GM18861 (cell line): ENCODE results near the gene CLIC4.
A peak's percentile ranks its signal among the peaks of the same experiment; 100 is the strongest.
"Not testable (repeated sequence)": the region's sequence is repeated elsewhere in the genome, so short reads cannot be mapped to it uniquely, and the experiment has no call there.

Source experiments
- ATAC-seq: cut with Tn5 transposase; IDR thresholded peaks from one replicate; pipeline ENCODE4 v1.9.1; 2021; ENCODE audit not compliant: unreplicated experiment

The CLIC4 gene

DNA sequence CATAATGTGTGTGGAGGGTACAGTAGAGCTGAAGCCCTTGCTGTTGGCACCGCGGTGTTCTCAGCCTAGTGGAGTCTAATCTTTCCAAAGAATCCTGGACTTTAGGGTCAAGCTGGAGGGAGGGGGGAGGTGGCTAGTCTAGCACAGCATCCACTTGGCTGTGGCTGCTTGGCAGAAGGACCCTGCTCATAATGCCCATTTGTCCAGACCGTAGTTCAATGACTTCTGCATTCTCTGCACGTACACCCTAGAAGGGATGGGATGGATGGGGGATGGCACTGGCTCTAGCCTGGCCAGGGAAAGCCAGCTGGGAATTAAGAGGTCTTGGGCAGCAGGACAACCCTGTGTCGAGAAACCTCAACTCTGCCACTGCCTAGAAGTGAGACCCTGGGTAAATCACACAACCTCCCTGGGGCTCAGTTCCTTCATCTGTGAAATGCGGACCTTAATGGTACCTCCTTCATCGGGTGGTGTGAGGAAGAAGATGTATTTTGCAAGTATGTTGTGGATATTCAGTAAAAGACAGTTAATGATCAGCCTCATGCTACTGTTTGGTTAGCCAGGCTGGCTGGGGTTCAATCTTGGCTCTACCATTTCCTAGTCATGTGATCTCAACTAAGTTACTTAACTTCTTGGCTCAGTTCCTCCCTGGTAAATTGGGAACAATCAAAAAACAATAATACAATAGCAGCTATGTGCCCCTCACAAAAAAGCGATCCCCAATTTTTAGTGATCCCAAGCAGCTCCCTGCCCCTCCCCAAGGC lies 27.2 kb upstream of the CLIC4 start:
- no peak for ATAC-seq

DNA sequence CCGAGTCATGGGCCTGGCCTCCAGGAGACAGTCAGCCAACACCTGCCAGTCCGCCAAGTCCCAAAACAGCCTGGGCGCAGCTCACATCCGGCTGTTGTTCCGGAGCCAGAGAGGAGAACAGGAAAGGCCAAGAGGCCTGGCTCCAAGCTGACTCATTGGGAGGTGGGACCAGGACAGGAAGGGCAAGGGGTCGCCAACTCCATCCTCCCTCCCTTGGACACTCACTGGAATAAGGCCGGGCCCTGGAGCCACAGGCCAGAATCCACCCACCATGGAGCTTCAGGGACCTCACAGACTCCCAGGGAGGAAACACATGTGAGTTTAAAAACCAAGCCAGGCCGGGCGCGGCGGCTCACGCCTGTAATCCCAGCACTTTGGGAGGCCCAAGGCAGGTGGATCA lies 25.1 kb upstream of the CLIC4 start:
- ATAC-seq: no peak

DNA sequence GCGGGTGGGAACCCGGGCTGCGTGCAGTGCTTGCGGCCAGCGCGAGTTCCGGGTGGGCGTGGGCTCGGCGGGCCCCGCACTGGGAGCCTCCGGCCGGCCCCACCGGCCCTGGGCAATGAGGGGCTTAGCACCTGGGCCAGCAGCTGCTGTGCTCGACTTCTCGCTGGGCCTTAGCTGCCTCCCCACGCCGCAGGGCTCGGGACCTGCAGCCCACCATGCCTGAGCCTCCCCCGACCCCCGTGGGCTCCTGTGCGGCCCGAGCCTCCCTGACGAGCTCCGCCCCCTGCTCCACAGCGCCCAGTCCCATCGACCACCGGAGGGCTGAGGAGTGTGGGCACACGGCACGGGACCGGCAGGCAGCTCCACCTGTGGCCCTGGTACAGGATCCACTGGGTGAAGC lies 23.7 kb upstream of the CLIC4 start:
- no peak for ATAC-seq

DNA sequence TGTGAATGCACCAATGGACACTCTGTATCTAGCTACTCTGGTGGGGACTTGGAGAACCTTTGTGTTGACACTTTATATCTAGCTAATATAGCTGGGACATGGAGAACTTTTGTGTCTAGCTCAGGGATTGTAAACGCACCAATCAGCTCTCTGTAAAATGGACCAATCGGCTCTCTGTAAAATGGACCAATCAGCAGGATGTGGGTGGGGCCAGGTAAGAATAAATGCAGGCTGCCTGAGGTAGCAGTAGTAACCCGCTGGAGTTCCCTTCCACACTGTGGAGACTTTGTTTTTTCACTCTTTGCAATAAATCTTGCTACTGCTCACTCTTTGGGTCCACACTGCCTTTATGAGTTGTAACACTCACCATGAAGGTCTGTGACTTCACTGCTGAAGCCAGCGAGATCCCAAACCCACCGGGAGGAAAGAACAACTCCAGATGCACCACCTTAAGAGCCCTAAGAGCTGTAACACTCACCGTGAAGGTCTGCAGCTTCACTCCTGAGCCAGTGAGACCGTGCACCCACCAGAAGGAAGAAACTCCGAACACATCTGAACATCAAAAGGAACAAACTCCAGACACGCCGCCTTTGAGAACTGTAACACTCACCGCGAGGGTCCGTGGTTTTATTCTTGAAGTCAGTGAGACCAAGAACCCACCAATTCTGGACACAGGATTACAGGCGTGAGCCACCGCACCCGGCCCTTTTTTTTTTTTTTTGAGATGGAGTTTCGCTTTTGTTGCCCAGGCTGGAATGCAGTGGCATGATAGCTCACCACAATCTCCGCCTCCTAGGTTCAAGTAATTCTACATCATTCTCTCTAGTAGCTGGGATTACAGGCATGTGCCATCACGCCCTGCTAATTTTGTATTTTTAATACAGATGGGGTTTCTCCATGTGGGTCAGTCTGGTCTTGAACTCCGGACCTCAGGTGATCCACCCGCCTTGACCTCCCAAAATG lies 22.9 kb upstream of the CLIC4 start:
- ATAC-seq: not testable (repeated sequence)

- ATAC-seq: no peak
Observed at GRCh38 chr1:24724345-24725208, 20.7 kb upstream of the CLIC4 start.

DNA sequence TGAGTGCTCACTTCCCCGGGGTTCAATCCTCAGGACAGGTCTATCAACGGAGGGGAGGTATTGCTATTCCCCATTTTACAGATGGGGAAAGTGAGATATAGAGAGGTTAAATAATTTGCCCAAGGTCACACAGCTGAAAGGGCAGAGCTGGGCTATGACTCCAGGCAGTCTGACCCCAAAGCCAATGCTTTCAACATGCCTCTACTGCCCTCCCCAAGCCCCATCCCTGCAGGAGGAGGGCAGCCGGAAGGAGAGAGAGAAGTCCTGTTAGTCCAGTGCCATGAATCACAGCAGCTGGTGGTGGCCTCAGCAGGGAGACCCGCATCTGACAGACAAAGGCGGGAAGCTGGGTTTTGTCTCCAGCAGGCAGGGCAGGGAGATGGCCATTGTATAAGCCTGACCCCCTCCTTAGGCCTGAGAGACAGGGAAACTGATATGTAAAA lies 20.0 kb upstream of the CLIC4 start:
- no peak for ATAC-seq

GRCh38 chr1:24726741-24727140 lies 18.5 kb upstream of the CLIC4 start:
- ATAC-seq: no peak

GRCh38 chr1:24727501-24728216 lies 17.6 kb upstream of the CLIC4 start:
- peak; percentile 63 for ATAC-seq

GRCh38 chr1:24728982-24729381 lies 16.3 kb upstream of the CLIC4 start:
- ATAC-seq: no peak

- no peak for ATAC-seq
Observed at GRCh38 chr1:24732186-24732885, 12.9 kb upstream of the CLIC4 start.

DNA sequence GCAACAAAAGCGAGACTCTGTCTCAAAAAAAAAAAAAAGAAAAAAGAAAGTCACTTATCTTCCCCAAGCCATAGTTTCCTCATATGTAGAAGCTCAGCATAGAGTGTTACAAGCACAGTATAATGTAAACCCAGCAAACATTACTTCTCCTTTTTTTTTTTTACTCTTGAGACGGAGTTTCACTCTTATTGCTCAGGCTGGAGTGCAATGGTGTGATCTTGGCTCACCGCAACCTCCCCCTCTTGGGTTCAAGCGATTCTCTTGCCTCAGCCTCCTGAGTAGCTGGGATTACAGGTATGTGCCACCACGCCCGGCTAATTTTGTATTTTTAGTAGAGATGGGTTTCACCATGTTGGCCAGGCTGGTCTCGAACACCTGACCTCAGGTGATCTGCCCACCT lies 11.9 kb upstream of the CLIC4 start:
- ATAC-seq: peak; percentile 58

GRCh38 chr1:24735156-24735508 lies 10.1 kb upstream of the CLIC4 start:
- no peak for ATAC-seq

- ATAC-seq: no peak
Observed at GRCh38 chr1:24735509-24736375, 9.5 kb upstream of the CLIC4 start.

DNA sequence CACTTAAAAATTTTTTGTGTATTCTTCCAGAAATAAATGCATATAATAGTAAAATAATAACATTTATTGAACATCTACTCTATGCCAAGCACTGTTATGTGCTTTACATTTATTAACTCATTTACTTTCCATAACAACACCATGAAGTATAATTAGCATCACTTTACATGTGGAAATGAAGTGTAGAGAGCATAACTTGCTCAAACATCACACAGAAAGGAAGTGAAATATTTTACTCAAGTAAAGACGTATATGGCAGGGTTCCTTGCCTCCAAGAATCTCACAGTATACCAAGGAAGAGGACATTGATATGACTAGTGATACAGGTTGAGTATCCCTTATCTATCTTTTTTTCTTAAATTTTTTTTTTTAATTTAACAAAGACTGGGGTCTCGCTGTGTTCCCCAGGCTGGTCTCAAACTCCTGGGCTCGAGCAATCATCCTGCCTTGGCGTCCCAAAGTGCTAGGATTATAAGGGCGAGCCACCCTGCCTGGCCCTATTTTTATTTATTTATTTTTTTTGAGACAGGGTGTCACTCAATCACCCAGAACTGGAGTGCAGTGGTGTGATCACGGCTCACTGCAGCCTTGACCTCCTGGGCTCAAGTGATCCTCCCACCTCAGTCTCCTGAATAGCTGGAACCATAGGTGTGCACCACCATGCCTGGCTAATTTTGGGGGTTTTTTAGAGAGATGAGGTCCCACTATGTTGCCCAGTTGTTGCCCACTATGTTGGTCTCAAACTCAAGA lies 7.7 kb upstream of the CLIC4 start:
- ATAC-seq: no peak

GRCh38 chr1:24739241-24739640 lies 6.0 kb upstream of the CLIC4 start:
- no peak for ATAC-seq

DNA sequence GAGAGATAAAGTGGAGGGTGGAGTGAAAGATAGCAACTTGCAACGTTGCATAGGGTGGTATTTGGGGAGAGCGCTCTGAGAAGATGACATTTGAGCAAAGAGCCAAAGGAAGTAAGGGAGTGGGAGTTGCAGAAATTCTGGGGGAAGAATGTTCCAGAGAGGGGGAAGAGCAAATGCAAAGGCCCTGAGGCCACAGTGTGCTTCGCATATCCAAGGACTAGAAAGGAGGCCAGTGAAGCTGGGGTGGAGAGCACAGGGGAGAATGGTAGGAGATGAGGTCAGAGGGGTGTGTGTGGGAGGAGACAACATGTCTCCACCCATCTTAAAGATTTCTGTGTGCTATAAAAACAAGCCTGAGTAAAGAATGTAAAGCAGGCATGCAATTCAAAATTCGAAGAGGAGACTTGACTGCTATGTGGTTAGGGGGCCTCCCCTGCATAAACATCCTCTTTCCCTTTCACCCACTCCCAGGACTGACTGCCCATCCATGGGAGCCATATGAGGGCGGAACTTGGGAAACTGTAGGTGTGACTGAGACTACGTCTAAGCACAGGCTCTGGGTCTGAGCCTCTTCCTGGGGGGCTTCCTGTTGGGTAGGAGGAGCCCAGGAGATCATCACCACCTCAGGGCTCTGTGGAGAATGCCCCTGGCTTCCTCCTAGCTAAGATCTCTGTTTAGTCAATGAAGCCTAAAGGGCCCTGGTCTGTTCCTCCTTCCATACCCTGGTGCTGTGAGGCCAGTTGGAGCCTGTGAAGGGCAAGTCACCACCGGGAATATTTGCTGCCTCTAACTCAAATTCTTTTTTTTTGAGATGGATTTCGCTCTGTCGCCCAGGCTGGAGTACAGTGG lies 2.9 kb upstream of the CLIC4 start:
- no peak for ATAC-seq
